K562 (cell line): Measurements from ENCODE around the gene SYT3. TPM values are rescaled to one million over a fixed set of nuclear protein-coding genes. Genes with fewer than 3 reads are reported as not detected.

Experiments used
- ATAC-seq: fragments of 200-7000 bp; cut with Tn5 transposase; 3 replicates; pipeline ENCODE4 v1.9.1; 2020; ENCODE audit warnings: moderate library complexity
- BruUV-seq: library from RNA; stranded (reverse); fragments of 400-500 nt; replicated peaks from 2 replicates; lab custom pipeline; 2021; lab: Mats Ljungman, UMichigan
- CTCF ChIA-PET: fragments of 300-600 bp; formaldehyde crosslinking; extraction: SDS; loops from one replicate; lab custom pipeline; 2021; ENCODE audit warnings: low intra/inter-chr PET ratio; lab: Yijun Ruan, JAX
- POLR2A ChIA-PET: fragments of 300-600, 350-650 bp; sonication (Branson Sonifier 250); formaldehyde crosslinking; extraction: SDS; loops from one replicate; lab custom pipeline; 2021; ENCODE audit warnings: antibody characterized with exemption, inconsistent platforms; lab: Yijun Ruan, JAX
- DNase-seq, 4 experiments: peaks; one replicate each; pipeline versions ENCODE4 v3.0.0 to v3.0.0-alpha.2; 2011 to 2018; ENCODE audit warnings: low spot score in 3 of 4, mixed read lengths in 3 of 4; ENCODE audit errors: extremely low read depth in 1 of 4
- FAIRE-seq: peaks from 2 replicates; lab custom pipeline; 2011; peaks lifted over from hg19 to GRCh38; lab: Jason Lieb, UNC
- H2AFZ ChIP-seq: 2 replicates; pipeline ENCODE4 v1.6.0; 2011; ENCODE audit warnings: low read depth, low read length, control low read depth, inconsistent platforms
- H3K27ac ChIP-seq: fragments of 200-600 bp; 3 replicates; pipeline ENCODE4 v1.8.0; 2011; ENCODE audit warnings: low read depth, mild to moderate bottlenecking, control low read depth, inconsistent platforms, low read length, moderate library complexity, mixed read lengths; ENCODE audit errors: extremely low read depth
- H3K27me3 ChIP-seq, 2 experiments: fragments of 300-600 bp in 1 of 2; 2 replicates in 1 of 2; 3 replicates in 1 of 2; pipeline versions ENCODE4 v1.6.0 to v1.8.0; 2011; ENCODE audit warnings: inconsistent platforms in 2 of 2, low read length in 2 of 2, mild to moderate bottlenecking in 1 of 2, mixed read lengths in 1 of 2, moderate library complexity in 1 of 2; ENCODE audit not compliant: control insufficient read depth in 2 of 2, insufficient read depth in 2 of 2
- H3K36me3 ChIP-seq: fragments of 300-600 bp; 3 replicates; pipeline ENCODE4 v1.8.0; 2011; ENCODE audit warnings: mild to moderate bottlenecking, low read length, inconsistent platforms; ENCODE audit not compliant: control insufficient read depth, insufficient read depth
- H3K4me1 ChIP-seq, 2 experiments: fragments of 200-600 bp in 1 of 2; replicated peaks in 1 of 2; 2 replicates in 1 of 2; 3 replicates in 1 of 2; pipeline versions ENCODE4 v1.5.1 to v1.8.0; 2011; ENCODE audit warnings: inconsistent platforms in 2 of 2, low read length in 2 of 2, mild to moderate bottlenecking in 1 of 2, mixed read lengths in 1 of 2, moderate library complexity in 1 of 2; ENCODE audit not compliant: control insufficient read depth in 2 of 2, insufficient read depth in 2 of 2
- H3K4me2 ChIP-seq: 2 replicates; pipeline ENCODE4 v1.6.1; 2011; ENCODE audit warnings: low read length, control low read depth, inconsistent platforms, mixed read lengths; ENCODE audit not compliant: insufficient read depth
- H3K4me3 ChIP-seq: fragments of 200-600 bp; sonication (generic), shearing (Covaris generic); 2 replicates; pipeline ENCODE4 v1.5.1; 2016; ENCODE audit warnings: control low read depth, inconsistent platforms
- H3K79me2 ChIP-seq: fragments of 200-600 bp; 3 replicates; pipeline ENCODE4 v1.8.0; 2011; ENCODE audit warnings: low read length, inconsistent platforms; ENCODE audit not compliant: control insufficient read depth, insufficient read depth
- H3K9ac ChIP-seq, 2 experiments: 2 replicates each; pipeline versions ENCODE4 v1.6.0 to v1.6.1; 2011; ENCODE audit warnings: low read depth in 2 of 2, low read length in 2 of 2, control low read depth in 1 of 2, inconsistent platforms in 1 of 2, mild to moderate bottlenecking in 1 of 2, mixed read lengths in 1 of 2; ENCODE audit not compliant: insufficient read depth in 1 of 2
- H3K9me1 ChIP-seq: one replicate; pipeline ENCODE4 v1.6.0; 2011; ENCODE audit warnings: inconsistent platforms, mild to moderate bottlenecking, low read length, moderate library complexity; ENCODE audit not compliant: control insufficient read depth, insufficient read depth
- H3K9me3 ChIP-seq: replicated peaks from 2 replicates; pipeline ENCODE4 v1.5.1; 2011; ENCODE audit warnings: low read depth, low read length, inconsistent platforms; ENCODE audit not compliant: control insufficient read depth, insufficient read depth
- H4K20me1 ChIP-seq: replicated peaks from 2 replicates; pipeline ENCODE4 v1.6.1; 2011; ENCODE audit warnings: low read length, inconsistent platforms, mixed read lengths; ENCODE audit not compliant: control insufficient read depth, insufficient read depth
- ARID4B ChIP-seq: sonication (generic); formaldehyde crosslinking; IDR thresholded peaks from 2 replicates; pipeline ENCODE4 v1.8.0; 2022; ENCODE audit warnings: mild to moderate bottlenecking, missing genetic modification reagents
- CEBPB ChIP-seq: fragments of 450-650 bp; IDR thresholded peaks from 2 replicates; pipeline ENCODE4 v1.6.1; 2016; ENCODE audit warnings: missing genetic modification characterization, missing compliant biosample characterization
- DACH1 ChIP-seq: fragments of 450-650 bp; IDR thresholded peaks from 2 replicates; pipeline ENCODE4 v1.6.1; 2018; ENCODE audit not compliant: partially characterized antibody
- POLR2A ChIP-seq: fragments of 450-650 bp; conservative IDR thresholded peaks from 2 replicates; pipeline ENCODE4 v1.6.1; 2016
- ZNF217 ChIP-seq: sonication (generic); formaldehyde crosslinking; IDR thresholded peaks from 2 replicates; pipeline ENCODE4 v1.8.0; 2022; ENCODE audit warnings: mild to moderate bottlenecking, missing genetic modification reagents
- WGBS: fragments of 100-300 bp; shearing (Covaris generic); methylation state at CpG from one replicate; pipeline ENCODE4 v1.1.6; 2016; ENCODE audit warnings: low coverage, mixed read lengths; ENCODE audit not compliant: insufficient coverage; ENCODE audit errors: missing lambda C conversion rate; 5-methylcytosine and 5-hydroxymethylcytosine counted together
- in situ Hi-C: fragments of 300-500 bp; cut with MboI; formaldehyde crosslinking; loops from 4 replicates; pipeline ENCODE4 v1.15.0; 2018; ENCODE audit warnings: inconsistent platforms, mixed read lengths
- intact Hi-C: fragments of 100-400 bp; cut with micrococcal nuclease; formaldehyde crosslinking; loops from 2 replicates; pipeline ENCODE4 v1.14.2; 2022
- polyA plus RNA-seq, 8 experiments: library from polyadenylated mRNA; depleted of rRNA in 4 of 8; stranded (reverse) in 5 of 8; unstranded in 3 of 8; fragments of >200 nt; fragmentation: Nextera tagmentation in 2 of 8; fragmentation: Illumina TruSeq in 1 of 8; extraction: Ambion mirVana in 2 of 8; extraction: Trizol in 1 of 8; gene quantifications; 2 replicates each; pipeline versions ENCODE4 v1.2.1 to v1.2.3, GENCODE V29; 2011 to 2014; ENCODE audit warnings: inconsistent platforms in 1 of 8, missing spikeins in 1 of 8
- total RNA-seq, 7 experiments: library from RNA; depleted of rRNA in 6 of 7; stranded (reverse); fragments of >200 nt in 6 of 7; fragmentation: Illumina TruSeq in 2 of 7; extraction: Trizol in 2 of 7; gene quantifications; 2 replicates each; pipeline versions ENCODE4 v1.2.1 to v1.2.3, GENCODE V29; 2011 to 2021; ENCODE audit warnings: low replicate concordance in 1 of 7
- TF ChIP-seq, protein P1 (sequence below), 3 experiments: IDR thresholded peaks in 2 of 3; conservative IDR thresholded peaks in 1 of 3; 2 replicates each; pipeline ENCODE4 v1.5.1; 2011 to 2012; ENCODE audit warnings: low read length in 3 of 3, mild to moderate bottlenecking in 3 of 3, control low read depth in 2 of 3, improper control_type of control experiment in 1 of 3, inconsistent platforms in 1 of 3, low read depth in 1 of 3, mixed read lengths in 1 of 3, moderate library complexity in 1 of 3; ENCODE audit not compliant: insufficient read depth in 2 of 3

The SYT3 gene
- total and polyA plus RNA-seq, 9 of the 15 experiments (the other 6 are each of a cell fraction or from before 2014, with no cell fraction given) = 0.36 to 2.0 (median 0.54) TPM; not detected in 2

DNA sequence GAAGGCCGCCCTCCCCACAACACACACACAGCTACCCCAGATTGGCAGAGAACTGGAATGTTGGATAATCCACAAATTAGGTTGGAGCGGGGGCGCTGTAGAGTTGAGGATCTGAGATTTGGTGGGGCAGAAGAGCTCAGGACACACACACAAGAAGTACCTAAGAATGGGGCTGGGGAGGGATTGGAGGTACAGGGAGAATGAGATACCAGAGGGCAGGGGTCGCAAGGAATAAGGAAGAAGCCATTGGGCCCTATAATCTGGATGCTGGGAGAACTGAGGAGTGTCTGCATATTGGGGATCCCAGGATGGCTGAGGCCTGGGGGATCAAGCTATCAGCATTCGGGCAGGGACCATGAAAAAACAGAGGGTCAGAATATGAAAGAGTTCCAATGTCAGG is 11.5 kb downstream of the SYT3 start:
- H3K9me3 ChIP-seq = no peaks in the 10 kb centered on the region
- no peak for ATAC-seq
- no peak overlapping the region for H3K9ac ChIP-seq
- TF ChIP-seq DACH1 (no peak), CEBPB (tag) (no peak), POLR2A (no peak), ZNF217 (CRISPR knock-in tag) (no peak), ARID4B (no peak)
- TF ChIP-seq, protein P1, sequence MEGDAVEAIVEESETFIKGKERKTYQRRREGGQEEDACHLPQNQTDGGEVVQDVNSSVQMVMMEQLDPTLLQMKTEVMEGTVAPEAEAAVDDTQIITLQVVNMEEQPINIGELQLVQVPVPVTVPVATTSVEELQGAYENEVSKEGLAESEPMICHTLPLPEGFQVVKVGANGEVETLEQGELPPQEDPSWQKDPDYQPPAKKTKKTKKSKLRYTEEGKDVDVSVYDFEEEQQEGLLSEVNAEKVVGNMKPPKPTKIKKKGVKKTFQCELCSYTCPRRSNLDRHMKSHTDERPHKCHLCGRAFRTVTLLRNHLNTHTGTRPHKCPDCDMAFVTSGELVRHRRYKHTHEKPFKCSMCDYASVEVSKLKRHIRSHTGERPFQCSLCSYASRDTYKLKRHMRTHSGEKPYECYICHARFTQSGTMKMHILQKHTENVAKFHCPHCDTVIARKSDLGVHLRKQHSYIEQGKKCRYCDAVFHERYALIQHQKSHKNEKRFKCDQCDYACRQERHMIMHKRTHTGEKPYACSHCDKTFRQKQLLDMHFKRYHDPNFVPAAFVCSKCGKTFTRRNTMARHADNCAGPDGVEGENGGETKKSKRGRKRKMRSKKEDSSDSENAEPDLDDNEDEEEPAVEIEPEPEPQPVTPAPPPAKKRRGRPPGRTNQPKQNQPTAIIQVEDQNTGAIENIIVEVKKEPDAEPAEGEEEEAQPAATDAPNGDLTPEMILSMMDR (IDR thresholded peaks at IDR 0.05 in 2 of 3, conservative IDR thresholded peaks at IDR 0.05 in 1 of 3; ENCODE audit: insufficient read depth in 2 of 3, low read depth in 1 of 3, low read length in 3 of 3) = peak in 1 of 3 experiments; percentile 14; a peak in 1 of 6 replicates
- ChIA-PET CTCF (no interaction called here), POLR2A (interaction anchor here (1.4 kb wide), 1 partner anchor 97 kb away, joined by 3 read pairs; no protein-coding TSS in a partner anchor)
- FAIRE-seq = no peak
- WGBS = 30% methylated on average over 5 of the region's 5 CpGs
- H3K27me3 ChIP-seq = no peaks in the 10 kb centered on the region
- no peaks in the 10 kb centered on the region for H4K20me1 ChIP-seq
- no peaks in the 10 kb centered on the region for H3K79me2 ChIP-seq
- H3K4me3 ChIP-seq = no peak overlapping the region
- no TSS peak for BruUV-seq
- peaks cover 0 to 21% of the 10 kb centered on the region in 2 experiments; a peak in 2 of 5 replicates for H3K4me1 ChIP-seq
- no peak for DNase-seq
- no peaks in the 10 kb centered on the region for H3K9me1 ChIP-seq
- no peak overlapping the region for H3K4me2 ChIP-seq
- intact Hi-C loops (no loop called here), in situ Hi-C loops (no loop called here)
- no peak overlapping the region for H3K27ac ChIP-seq
- no peaks in the 10 kb centered on the region for H3K36me3 ChIP-seq
- no peak overlapping the region for H2AFZ ChIP-seq
